D341Med (cell line): ENCODE results near the gene CDYL.

Experiments
- DNase-seq: peaks from one replicate; pipeline ENCODE4 v3.0.0; 2012; ENCODE audit warnings: low spot score

The CDYL gene

GRCh38 chr6:4936681-4937041 lies 160.5 kb downstream of the CDYL start:
- peak; percentile 66 for DNase-seq

GRCh38 chr6:4937414-4937813 lies 161.2 kb downstream of the CDYL start:
- no peak for DNase-seq

- DNase-seq = no peak
Observed at GRCh38 chr6:4939241-4939640, 163.0 kb downstream of the CDYL start.

- no peak for DNase-seq
Observed at GRCh38 chr6:4940416-4940815, 164.2 kb downstream of the CDYL start.

GRCh38 chr6:4941782-4942672 lies 165.8 kb downstream of the CDYL start:
- DNase-seq = no peak

GRCh38 chr6:4942673-4943009 lies 166.4 kb downstream of the CDYL start:
- no peak for DNase-seq

GRCh38 chr6:4943716-4944115 lies 167.5 kb downstream of the CDYL start:
- DNase-seq = no peak

GRCh38 chr6:4944325-4944724 lies 168.1 kb downstream of the CDYL start:
- DNase-seq = no peak

- no peak for DNase-seq
Observed at GRCh38 chr6:4946521-4946920, 170.3 kb downstream of the CDYL start.

GRCh38 chr6:4947716-4948115 lies 171.5 kb downstream of the CDYL start:
- no peak for DNase-seq

- no peak for DNase-seq
Observed at GRCh38 chr6:4948781-4949450, 172.7 kb downstream of the CDYL start.

GRCh38 chr6:4950076-4950475 lies 173.9 kb downstream of the CDYL start:
- no peak for DNase-seq

GRCh38 chr6:4950836-4951533 lies 174.8 kb downstream of the CDYL start:
- no peak for DNase-seq

GRCh38 chr6:4953440-4953839 lies 177.2 kb downstream of the CDYL start:
- no peak for DNase-seq

- DNase-seq = no peak
Observed at GRCh38 chr6:4956625-4957024, 180.4 kb downstream of the CDYL start.

- no peak for DNase-seq
Observed at GRCh38 chr6:4957521-4958231, 181.5 kb downstream of the CDYL start.

- no peak for DNase-seq
Observed at GRCh38 chr6:4958624-4959023, 182.4 kb downstream of the CDYL start.

GRCh38 chr6:4961322-4962168 lies 185.3 kb downstream of the CDYL start:
- DNase-seq = no peak

GRCh38 chr6:4962905-4963304 lies 186.7 kb downstream of the CDYL start:
- DNase-seq = no peak

- no peak for DNase-seq
Observed at GRCh38 chr6:4964675-4965561, 188.7 kb downstream of the CDYL start.
